ENCODE measurements around the gene CLPTM1L.
"Not testable (repeated sequence)": the region's sequence is repeated elsewhere in the genome, so short reads cannot be mapped to it uniquely, and the experiment has no call there.

Gene CLPTM1L

GRCh38 chr5:1298067-1298551 is 46.8 kb downstream of the CLPTM1L start:
- no peak for FAIRE-seq
- DNase-seq (ENCODE audit: extremely low spot score, insufficient read length, low read depth): no peak

DNA sequence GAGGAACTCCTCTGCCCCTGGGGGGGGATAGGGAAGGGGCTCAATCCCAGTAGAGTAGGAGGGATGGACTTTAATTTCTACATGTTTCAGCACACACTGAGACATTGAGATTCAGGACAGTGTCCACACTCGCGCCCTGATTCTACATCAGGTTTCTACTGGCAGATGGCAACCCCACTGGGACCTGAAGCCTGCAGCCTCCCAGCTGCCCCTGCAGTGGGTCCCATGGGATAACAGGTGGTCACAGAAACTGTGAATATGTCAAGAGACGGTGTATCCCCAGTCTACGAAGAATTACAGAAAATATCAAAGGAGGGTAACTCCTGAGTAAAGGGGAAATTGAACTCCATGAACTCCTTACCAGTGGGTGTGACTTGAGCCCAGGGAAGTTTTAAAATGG is 47.7 kb downstream of the CLPTM1L start:
- DNase-seq (ENCODE audit: extremely low spot score, insufficient read length, low read depth): no peak
- FAIRE-seq: no peak

GRCh38 chr5:1295650-1296037 is 49.3 kb downstream of the CLPTM1L start:
- FAIRE-seq: no peak

GRCh38 chr5:1294835-1295649 is 49.9 kb downstream of the CLPTM1L start, which contains the start of gene TERT:
Gene TERT, minus strand, starts transcription at chr5:1295068. Its CDS starts 79 bp downstream, at chr5:1294989.
- DNase-seq (ENCODE audit: extremely low spot score, insufficient read length, low read depth) (no peak), FAIRE-seq (no peak)

More at GRCh38 chr5:1295650-1296037, 49.3 kb downstream of the CLPTM1L start:
- DNase-seq (ENCODE audit: extremely low spot score, insufficient read length, low read depth): no peak

DNA sequence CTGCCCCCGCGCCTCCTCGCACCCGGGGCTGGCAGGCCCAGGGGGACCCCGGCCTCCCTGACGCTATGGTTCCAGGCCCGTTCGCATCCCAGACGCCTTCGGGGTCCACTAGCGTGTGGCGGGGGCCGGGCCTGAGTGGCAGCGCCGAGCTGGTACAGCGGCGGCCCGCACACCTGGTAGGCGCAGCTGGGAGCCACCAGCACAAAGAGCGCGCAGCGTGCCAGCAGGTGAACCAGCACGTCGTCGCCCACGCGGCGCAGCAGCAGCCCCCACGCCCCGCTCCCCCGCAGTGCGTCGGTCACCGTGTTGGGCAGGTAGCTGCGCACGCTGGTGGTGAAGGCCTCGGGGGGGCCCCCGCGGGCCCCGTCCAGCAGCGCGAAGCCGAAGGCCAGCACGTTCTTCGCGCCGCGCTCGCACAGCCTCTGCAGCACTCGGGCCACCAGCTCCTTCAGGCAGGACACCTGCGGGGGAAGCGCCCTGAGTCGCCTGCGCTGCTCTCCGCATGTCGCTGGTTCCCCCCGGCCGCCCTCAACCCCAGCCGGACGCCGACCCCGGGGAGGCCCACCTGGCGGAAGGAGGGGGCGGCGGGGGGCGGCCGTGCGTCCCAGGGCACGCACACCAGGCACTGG is 50.6 kb downstream of the CLPTM1L start:
- DNase-seq (ENCODE audit: extremely low spot score, insufficient read length, low read depth) (no peak), FAIRE-seq (no peak)

- FAIRE-seq: no peak
- DNase-seq (ENCODE audit: extremely low spot score, insufficient read length, low read depth): no peak
Measured at GRCh38 chr5:1293416-1294205, 51.3 kb downstream of the CLPTM1L start.

GRCh38 chr5:1292846-1293415 is 52.0 kb downstream of the CLPTM1L start:
- FAIRE-seq (no peak), DNase-seq (ENCODE audit: extremely low spot score, insufficient read length, low read depth) (no peak)

DNA sequence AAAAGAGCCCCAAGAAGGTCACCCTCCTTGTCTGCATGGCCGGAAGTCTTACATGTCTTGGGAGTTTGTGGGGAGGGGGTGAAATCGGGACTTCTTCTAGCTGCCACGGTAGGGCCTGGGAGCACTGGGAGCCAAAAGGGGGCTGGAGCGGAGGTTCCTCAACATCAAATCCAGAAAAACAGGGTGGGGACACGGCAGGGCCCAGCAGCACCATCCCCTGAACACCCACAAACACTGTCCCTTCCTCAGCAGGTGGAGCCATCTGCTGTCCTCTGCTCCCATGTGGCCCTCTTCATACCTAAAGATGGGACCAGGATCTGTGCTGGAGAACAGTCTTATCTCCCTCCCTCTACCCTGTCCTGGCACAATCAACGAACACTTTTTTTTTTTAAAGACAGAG is 52.8 kb downstream of the CLPTM1L start:
- DNase-seq (ENCODE audit: extremely low spot score, insufficient read length, low read depth): no peak
- no peak for FAIRE-seq

DNA sequence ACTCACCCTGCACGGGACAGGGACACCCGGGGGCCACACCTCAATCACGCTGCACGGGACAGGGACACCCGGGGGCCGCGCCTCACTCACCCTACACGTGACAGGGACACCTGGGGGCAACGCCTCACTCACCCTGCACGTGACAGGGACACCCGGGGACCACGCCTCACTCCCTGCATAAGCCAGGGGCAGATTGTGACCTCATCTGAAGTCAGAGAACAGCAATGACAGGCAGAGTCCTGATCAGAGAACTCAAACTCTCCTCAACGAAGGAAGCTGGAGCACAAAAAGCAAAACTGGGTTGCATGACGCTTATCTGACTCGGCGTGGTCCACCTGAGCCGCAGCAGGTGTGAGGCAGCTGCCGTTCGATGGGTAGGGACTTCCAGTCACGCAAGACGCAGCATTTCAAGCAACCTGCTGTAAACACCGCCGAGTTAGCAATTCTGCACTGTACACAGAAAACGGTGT is 53.3 kb downstream of the CLPTM1L start:
- FAIRE-seq: no peak

GRCh38 chr5:1290956-1291355 is 53.9 kb downstream of the CLPTM1L start:
- not testable (repeated sequence) for FAIRE-seq; DNase-seq (ENCODE audit: extremely low spot score, insufficient read length, low read depth)

More for the DNA sequence above, 53.3 kb downstream of the CLPTM1L start:
- no peak for DNase-seq (ENCODE audit: extremely low spot score, insufficient read length, low read depth)

GRCh38 chr5:1289559-1289958 is 55.3 kb downstream of the CLPTM1L start:
- not testable (repeated sequence) for FAIRE-seq; DNase-seq (ENCODE audit: extremely low spot score, insufficient read length, low read depth)

DNA sequence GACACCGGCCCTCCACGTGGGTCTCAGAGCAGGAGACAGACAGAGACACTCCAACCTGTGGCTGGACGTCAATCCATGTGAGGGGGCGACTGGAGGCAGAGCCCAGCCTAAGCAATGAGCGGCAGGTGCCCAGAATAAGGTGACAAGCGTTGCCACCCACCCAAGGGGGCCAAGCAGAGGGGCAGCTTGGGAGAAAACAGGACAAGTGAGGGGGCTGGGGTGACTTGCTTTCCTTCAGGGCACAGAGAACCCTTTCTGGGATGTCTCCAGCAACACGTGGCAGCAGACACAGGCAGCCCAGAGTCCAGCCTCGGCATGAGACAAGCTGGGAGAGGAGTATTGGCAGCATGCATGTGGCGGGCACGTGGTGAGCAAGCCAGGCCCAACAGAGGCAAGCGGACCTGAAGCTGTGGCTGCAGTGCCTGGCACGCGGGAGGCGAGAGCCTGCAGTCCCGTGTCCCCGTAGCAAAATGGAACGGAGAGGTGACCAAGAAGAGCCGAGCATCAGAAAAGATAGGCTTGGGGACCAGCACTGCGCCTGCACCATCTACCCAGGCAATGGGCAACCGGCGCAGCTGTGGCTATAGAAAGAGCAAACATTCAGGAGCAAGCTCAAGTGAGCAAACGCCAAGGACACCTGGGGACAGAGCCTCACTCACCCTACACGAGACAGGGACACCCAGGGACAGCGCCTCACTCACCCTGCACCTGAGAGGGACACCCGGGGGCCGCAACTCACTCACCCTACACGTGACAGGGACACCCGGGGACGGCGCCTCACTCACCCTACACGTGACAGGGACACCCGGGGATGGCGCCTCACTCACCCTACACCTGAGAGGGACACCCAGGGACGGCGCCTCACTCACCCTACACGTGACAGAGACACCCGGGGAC is 56.2 kb downstream of the CLPTM1L start:
- DNase-seq (ENCODE audit: extremely low spot score, insufficient read length, low read depth) (no peak), FAIRE-seq (no peak)

GRCh38 chr5:1285883-1286291 is 59.0 kb downstream of the CLPTM1L start:
- no peak for FAIRE-seq
- no peak for DNase-seq (ENCODE audit: extremely low spot score, insufficient read length, low read depth)

GRCh38 chr5:1285141-1285540 is 59.8 kb downstream of the CLPTM1L start:
- FAIRE-seq (no peak), DNase-seq (ENCODE audit: extremely low spot score, insufficient read length, low read depth) (no peak)

DNA sequence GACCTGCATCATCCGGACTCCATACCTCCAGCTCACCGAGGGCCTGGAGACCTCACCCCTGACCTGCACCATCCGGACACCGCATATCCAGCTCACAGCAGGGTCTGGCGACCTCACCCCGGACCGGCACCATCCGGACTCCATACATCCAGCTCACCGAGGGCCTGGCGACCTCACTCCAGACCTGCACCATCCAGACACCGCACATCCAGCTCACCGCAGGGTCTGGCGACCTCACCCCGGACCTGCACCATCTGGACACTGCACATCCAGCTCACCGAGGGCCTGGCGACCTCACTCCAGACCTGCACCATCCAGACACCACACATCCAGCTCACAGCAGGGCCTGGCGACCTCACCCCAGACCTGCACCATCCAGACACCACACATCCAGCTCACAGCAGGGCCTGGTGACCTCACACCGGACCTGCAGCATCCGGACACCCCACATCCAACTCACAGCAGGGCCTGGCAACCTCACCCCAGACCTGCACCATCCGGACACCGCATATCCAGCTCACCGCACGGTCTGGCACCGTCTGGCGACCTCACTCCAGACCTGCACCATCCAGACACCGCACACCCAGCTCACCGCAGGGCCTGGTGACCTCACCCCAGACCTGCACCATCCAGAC is 60.4 kb downstream of the CLPTM1L start:
- FAIRE-seq; DNase-seq (ENCODE audit: extremely low spot score, insufficient read length, low read depth): not testable (repeated sequence)

DNA sequence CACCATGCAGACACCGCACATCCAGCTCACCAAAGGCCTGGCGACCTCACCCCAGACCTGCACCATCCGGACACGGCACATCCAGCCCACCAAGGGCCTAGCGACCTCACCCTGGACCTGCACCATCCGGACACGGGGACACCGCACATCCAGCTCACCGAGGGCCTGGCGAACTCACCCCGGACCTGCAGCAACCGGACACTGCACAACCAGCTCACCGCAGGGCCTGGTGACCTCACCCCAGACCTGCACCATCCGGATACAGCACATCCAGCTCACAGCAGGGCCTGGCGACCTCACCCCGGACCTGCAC is 61.2 kb downstream of the CLPTM1L start:
- not testable (repeated sequence) for DNase-seq (ENCODE audit: extremely low spot score, insufficient read length, low read depth); FAIRE-seq

DNA sequence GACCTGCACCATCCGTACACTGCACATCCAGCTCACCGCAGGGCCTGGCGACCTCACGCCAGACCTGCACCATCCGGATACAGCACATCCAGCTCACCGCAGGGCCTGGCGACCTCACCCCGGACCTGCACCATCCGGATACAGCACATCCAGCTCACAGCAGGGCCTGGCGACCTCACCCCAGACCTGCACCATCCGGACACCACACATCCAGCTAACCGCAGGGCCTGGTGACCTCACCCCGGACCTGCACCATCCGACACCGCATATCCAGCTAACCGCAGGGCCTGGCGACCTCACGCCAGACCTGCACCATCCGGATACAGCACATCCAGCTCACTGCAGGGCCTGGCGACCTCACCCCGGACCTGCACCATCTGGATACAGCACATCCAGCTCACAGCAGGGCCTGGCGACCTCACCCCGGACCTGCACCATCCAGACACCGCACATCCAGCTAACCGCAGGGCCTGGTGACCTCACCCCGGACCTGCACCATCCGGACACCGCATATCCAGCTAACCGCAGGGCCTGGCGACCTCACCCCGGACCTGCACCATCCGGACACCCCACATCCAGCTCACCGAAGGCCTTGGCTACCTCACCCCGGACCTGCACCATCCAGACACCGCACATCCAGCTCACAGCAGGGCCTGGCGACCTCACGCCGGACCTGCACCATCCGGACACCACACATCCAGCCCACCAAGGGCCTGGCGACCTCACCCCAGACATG is 61.7 kb downstream of the CLPTM1L start:
- not testable (repeated sequence) for FAIRE-seq; DNase-seq (ENCODE audit: extremely low spot score, insufficient read length, low read depth)
